GM21515 (cell line): ENCODE data around the gene GRAMD2B.
A peak's percentile ranks its signal among the peaks of the same experiment; 100 is the strongest.
"Not testable (repeated sequence)": the region's sequence is repeated elsewhere in the genome, so short reads cannot be mapped to it uniquely, and the experiment has no call there.

Experiments used
- ATAC-seq: cut with Tn5 transposase; IDR thresholded peaks from one replicate; pipeline ENCODE4 v1.9.1; 2021; ENCODE audit not compliant: unreplicated experiment

GRAMD2B gene

DNA sequence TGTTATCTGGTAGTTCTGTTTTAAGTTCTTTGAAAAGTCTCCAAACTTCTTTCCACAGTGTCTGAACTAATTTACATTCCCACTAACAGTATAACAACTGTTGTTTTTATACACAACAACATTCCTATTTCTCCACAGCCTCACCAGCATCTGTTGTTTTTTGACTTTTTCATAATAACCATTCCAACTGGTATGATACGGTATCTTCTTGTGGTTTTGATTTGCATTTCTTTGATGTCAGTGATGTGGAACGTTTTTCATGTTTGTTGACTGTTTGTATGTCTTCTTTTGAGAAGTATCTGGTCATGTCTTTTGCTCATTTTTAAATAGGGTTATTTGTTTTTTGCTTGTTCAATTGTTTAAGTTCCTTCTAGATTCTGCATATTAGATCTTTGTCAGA lies 12.6 kb upstream of the GRAMD2B start:
- no peak for ATAC-seq

DNA sequence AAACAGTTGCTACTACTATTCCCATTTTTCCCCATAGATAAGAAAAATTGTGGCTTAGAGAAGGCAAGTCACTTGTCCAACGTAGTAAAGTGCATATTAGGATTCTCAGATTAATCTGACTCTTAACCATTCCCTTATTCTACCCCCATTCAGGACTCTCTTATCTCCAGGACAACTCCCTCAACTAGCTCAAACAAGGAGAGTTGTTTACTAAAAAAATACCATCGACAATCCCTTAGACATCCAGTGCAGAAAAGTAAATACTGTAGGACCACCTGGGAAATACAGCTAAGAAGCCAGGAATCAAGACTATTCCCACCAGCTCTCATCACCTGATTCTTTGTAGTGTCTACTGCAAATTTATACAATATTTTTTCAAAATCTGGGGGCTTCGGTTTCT lies 9.4 kb upstream of the GRAMD2B start:
- ATAC-seq = no peak

DNA sequence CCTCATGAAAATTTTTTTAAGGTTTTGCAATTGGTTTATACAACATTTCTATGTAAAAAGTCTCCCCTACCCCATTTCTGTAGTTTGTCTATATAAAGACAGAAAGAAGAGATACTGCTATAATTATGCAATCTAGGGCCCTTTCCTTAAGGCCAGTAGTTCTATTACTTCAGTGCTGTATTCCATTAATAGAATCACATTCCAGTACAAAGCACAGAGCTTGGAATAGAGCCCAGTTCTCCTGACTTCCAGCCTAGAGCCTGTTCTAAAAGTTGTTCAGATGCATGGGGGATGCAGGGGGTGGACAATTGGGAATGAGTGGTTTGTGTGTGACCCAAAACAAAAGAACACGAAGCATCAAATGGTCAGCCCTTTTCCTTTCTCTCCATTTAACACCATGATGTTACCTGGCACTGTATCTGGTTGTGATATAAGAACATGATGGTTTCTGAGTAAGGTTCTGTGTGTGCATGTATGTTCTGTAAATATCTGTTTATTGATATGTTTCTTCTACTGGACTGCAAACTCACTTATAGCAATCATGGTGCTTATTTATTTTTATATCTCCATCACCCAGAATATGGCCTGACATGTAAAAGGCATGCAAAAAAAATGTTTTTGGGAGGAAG lies 8.2 kb upstream of the GRAMD2B start:
- no peak for ATAC-seq

DNA sequence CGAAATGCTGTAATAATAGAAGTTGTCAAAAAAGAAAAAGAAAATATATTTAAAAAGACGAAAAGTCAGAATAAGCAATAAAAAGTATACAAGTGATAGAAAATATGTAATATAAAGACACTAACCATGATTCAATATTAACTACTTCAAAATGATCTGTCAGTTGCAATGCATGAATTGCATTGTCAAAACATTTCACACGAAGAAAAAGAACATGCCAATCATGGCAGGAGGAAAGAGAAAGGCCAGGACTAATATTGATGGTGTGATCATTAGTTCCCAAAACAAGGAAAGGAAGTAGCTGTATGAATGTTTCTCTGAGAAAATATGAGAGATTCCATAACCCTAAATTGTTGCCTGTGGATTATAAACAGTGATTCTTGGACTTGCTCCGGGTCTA lies 7.4 kb upstream of the GRAMD2B start:
- ATAC-seq = no peak

DNA sequence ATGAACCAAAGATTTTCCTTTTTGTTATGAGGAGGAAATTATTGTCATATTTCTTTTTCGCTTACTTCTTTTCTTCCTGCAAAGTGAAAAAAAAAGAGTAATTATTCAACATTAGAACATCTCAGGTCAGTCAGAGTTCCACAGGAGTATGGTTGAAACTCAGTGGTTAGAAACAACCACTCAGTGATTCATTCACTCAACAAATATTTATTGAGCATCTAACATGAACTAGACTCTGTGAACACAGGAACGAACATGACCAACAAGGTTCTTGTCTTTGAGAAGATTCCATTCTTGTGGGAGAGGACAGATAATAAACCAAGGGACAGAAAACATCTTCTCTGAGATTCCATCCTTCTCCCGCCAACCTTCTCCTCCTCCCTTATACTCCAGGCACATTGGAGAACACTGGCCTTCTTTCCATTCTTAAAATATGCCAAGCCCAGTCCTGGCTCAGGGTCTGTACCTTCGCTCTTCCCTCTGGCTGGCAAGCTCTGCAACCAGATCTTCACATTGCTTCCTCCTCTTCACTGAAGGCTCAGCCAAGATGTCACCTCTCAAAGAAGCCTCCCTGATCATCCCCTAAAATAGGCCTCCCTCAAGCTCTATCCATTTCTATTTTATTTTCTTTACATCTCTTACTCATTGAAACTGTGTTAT lies 6.8 kb upstream of the GRAMD2B start:
- no peak for ATAC-seq

DNA sequence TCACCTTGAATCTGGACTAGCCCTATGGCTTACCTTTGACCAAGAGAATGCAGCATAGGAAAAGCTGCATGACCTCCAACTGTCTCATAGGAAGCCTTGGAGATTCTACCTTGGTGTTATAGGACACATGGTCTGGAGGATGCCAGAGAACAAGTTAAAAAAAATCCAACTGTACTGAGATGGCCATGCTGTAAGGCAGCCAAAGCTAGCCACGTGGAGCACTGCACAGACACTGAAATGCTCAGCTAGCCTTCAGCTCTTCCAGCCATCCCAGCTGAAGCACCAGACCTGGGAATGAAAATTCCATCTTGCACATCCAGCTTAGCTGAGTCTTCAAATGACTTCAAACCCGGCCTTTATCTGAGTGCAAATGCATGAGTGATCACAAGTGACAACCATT lies 6.0 kb upstream of the GRAMD2B start:
- no peak for ATAC-seq

DNA sequence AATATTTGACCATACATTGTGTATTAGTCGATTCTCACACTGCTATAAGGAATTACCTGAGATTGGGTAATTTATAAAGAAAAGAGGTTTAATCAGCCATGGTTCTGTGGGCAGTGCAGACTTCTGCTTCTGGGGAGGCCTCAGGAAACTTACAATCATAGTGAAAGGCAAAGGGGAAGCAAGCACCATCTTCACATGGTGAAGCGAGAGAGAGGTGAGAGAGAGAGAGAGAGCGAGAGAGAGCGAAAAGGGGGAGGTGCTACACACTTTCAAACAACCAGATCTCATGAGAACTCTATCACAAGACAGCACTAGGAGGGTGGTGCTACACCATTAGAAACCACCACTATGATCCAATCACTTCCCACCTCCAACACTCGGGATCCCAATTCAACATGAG lies 4.1 kb upstream of the GRAMD2B start:
- ATAC-seq = no peak

DNA sequence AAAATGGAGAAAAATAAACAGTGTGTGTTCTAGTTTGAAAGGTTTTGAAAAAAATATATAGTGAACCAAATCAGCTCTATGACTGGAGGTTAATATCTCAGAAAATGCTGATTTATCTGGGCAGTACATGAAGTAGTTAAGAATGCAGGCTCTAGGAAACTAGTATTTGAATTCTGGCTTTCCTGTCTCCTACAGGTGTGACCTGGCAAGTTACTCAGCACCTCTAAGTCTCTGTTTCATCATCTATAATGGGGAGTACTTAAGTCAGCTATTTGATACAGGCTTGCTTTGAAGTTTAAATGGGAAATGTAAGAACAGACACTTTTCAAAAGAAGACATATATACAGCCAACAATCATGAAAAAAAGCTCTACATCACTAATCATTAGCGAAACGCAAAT lies 5.2 kb downstream of the GRAMD2B start:
- ATAC-seq = no peak

DNA sequence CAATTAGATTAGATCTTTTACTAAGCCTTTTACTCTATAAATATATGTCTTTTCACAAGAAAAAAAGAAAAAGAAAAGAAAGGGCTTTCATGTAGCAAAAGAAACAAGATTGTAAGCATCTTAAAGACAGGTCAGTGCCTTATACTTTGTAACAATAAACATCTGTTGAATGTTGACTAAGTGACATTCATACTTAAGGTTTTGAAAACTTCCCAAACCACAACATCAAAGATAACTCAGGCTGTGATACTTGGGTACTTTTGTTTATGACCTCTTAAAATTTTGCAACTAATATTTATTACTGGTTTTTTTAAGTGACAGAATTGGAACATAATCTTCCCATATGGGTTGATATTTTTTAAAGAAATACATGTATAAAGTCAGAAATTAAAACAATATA lies 7.4 kb downstream of the GRAMD2B start:
- no peak for ATAC-seq

DNA sequence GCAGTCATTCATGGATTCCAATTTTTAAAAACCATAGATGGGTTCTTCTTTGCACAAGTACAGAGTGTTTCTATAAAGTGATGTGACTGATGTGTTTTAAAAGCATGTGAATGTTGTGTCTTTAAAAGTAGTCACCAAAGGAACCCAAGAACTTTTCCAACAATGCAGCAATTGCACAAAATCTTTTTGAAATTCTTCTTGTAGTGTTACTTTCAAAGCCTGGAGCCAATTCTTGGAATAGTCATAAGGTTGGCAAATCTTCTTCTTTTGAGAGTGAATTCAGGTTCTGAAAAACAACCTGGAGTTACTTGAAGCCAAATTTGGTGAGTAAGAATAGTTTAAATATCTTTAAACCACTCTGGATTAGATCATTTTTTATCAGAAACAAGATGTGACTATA lies 10.5 kb downstream of the GRAMD2B start:
- ATAC-seq = no peak

DNA sequence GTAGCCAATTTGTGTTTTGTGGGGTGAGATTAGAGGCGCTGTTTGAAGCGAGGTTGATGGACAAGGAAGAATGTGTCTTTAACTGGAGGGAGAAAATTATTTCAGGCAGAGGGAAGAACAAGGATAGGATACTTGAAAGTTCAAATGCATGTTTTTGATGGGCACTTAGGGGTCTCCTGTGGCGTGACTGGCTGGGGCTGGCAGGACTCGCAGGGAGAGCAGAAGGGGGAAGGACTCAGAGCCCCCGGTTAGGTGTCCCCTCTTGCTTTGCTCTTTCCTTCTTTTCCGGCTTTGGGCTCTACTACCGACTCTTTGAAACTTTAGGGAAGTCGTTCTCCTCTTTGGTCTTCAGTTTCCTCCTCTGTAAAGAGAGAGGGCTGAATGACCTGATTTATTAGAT lies 12.1 kb downstream of the GRAMD2B start:
- no peak for ATAC-seq

DNA sequence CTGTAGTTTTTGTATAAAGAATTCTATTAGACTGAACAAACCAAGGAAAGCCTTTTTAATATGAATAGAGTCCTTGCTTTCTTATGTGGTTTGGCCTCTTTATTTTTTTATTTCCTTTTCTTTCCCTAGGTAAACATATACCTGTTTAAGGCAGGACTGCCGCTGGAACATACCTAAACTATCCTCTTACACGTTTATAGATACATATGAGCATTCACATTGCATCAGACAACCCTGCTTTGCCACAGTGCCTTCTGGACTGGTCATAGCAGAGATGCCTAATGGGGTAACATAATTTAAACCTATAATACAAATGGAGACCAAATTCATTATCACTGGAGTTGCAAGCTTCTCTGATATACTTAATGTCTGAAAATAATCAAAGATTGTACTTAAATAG lies 12.5 kb downstream of the GRAMD2B start:
- no peak for ATAC-seq

DNA sequence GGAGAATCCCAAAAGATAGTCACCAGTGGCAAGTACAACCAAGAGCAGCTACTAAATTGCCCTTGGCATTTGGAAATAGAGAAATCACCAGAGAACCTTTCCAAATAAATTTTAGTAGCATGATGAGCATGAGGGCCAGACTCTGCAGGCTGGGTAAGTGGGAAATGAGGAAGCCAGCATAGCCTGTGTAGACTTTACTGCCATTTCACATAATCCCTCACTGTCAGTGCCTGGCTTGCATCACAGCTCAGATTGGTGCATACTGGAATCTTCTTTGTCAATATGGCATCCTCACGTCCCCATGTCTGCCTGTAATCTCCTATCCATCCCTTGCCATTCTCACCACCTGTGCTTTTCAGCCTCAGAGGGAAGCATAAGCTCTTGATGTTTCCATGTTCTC lies 14.5 kb downstream of the GRAMD2B start:
- ATAC-seq = no peak

DNA sequence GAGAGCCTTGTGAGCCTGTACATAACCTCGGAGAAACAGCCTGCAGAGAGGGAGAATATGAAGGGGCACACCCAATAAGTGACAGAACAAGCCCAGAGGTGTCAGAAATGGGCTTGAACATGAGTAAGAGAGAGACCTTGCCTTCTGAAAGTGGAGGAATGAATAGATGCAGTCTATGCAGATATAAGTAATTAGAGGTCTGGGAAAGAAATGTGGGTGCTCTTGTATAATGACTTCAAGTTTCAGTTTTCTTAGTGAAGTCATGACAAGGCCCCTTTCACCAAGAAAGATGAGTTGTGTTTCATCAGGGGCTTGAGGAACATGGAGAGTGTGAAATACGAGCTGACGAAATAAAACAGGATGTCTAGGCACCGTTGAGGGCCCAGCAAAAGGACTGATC lies 15.1 kb downstream of the GRAMD2B start:
- ATAC-seq = peak; percentile 80

DNA sequence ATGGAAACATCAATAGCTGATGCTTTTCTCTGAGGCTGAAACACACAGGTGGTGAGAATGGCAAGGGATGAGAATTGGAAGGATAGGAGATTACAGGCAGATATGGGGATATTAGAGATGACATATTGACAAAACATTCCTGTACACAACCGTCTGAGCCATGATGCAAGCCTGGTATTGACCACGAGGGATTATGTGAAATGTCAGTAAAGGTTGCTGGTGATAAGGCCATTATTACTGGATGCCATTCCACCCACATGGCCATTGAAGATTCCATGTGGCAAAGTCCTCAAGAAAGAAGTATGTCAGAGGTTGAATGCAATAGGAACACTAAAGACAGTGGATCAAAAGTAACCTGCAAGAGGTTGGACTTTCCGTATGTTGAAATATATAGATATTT lies 15.7 kb downstream of the GRAMD2B start:
- ATAC-seq = no peak

DNA sequence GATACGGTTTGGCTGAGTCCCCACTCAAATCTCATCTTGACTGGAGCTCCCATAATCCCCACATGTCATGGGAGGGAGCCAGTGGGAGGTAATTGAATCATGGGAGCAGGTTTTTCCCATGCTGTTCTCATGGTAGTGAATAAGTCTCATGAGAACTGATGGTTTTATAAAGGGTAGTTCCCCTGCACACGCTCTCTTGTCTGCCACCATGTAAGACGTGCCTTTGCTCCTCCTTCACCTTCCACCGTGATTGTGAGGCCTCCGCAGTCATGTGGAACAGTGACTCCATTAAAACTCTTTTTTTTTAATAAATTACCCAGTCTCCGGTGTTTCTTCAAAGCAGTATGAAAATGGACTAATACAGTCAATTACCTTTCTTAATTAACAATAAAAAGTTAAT lies 16.5 kb downstream of the GRAMD2B start:
- ATAC-seq = not testable (repeated sequence)

DNA sequence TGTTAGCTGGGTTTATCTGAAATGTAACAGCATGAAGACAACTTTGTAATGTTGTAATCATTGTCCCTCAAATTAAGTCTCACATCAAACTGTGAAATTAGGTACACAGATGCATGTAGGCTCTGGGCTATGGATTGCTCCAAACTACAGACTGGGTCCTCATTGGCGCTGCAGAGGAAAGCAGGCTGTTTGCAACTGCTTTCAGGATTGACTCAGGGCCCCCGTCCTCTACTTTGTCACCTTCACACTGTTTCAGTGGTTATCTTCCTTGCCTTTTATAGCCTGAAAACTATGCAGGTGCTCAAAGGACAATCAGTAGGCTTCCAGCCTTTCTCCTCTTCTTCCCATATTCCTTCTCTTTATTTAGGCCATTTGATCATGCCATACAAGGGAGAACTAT lies 18.0 kb downstream of the GRAMD2B start:
- ATAC-seq = no peak

DNA sequence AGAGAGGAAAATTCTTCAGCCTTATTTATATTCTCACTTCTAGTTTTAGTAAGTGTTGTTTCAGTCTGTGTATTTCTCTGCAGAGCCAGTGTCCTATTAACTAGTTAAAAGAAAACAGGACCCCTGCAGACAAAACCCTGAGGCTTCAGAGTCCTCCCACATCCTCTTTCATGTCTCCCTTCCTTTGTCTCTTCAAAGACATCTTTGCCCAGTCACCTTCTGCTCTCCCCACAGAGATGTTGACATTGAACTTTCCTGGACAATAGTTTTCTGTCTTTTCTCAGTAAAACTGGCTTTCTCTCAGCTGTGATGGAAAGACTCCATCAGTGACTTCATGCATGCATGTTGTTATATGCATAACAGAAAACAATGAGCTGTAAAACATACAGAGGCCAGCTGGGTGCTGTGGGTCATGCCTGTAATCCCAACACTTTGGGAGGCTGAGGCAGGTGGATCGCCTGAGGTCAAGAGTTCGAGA lies 20.2 kb downstream of the GRAMD2B start:
- ATAC-seq = peak; percentile 96

DNA sequence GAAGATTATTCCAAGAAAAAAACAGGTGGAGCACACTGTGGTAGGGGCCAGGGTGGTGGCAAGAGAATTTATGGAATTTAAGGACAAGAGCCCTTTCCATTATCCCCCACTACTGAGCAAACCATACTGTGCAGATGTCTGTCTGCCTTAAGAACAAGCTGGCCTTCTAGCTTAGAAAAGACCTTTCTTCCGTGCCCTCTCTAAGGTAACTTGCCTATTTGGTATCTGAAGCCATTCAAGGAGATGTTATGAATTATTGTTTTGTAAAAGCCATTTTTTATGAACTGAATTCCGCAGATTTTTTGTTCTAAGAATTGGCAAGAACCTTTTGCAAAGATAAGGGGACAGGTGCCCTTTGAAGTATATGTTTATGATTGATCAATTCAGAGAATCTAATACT lies 20.9 kb downstream of the GRAMD2B start:
- no peak for ATAC-seq

DNA sequence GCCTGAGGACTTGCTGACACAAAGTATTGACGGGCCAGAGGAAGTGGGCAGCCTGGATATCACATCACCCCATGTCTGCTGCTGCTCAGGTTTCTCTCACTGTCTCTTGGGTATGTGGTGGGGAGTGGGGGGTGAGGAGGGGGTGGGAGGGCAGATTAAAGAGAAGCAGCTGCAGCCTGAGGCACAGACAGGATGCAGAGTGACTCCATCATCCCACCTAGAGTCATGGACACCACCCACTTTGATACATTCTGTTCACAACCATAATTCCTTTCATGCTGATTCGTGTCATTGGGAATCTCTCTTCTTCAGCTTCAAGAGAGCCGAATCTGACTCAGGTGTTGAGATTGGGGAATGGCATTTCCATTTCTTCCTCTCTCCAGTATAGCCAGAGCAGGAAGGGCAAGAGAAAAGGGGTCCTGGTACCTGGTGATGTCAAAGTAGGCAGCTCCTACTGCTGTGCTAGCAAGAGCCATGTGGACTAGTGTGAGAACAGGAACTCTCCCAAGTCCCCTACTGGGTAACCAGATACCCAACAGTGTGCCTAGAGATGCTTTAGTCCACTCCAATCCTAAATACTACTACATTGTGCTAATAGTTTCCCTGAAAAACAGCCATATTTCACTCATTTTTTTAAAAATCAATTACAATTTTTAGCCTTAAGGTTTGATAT lies 22.4 kb downstream of the GRAMD2B start:
- no peak for ATAC-seq

DNA sequence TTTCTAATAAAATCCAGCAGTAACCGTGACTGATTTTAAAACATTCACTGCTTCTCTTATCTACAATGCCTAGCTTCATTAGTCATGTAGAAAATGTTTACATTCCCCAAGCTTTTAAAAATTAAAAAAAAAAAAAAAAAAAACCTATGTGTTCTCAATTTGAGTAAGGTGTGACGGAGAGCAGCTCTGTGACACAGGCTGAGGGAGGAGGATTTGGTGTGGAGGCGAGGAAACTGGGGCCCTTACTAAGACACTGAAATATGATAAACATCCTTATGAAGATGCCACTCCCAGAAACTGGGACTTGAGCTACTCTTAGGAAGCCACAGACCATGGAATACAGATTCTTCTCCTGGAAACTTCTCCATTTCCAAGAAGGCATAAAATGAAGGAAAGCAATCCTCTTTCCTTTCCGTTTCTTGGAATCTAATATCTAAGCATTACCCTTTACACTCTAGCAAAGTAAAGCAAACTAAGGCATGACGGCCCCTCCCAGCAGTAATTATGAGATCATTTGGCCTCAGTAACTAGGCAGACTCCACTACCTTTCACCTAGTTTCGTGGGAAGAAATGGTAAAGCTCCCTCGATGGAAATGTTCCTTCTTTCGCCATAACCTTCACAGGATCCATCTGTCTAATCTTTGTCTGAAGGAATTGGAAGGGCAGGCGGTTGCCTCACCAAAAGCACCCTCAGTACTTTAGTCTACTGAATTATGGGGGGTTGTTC lies 23.5 kb downstream of the GRAMD2B start:
- peak; percentile 19 for ATAC-seq

DNA sequence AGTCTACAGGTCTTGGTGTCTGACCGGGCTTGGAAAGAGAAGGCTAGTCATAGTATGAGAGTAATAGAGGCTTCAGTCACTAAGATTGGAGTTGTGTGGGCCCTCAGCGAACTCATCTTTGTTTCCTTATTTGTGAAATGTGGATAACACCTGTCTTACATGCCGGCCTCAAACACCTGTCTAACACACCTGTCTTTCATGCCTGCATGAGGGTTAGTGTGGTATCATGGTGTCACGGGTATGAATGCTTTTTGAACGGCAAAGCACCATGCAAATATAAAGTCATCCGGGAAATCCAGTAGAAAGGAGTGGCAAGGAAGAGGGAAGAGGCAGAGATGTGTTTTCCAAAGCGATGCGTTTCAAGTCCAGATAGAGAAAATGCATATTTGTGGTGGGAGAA lies 25.5 kb downstream of the GRAMD2B start:
- ATAC-seq = no peak
